Measurements from ENCODE around the gene NREP.

NREP gene

DNA sequence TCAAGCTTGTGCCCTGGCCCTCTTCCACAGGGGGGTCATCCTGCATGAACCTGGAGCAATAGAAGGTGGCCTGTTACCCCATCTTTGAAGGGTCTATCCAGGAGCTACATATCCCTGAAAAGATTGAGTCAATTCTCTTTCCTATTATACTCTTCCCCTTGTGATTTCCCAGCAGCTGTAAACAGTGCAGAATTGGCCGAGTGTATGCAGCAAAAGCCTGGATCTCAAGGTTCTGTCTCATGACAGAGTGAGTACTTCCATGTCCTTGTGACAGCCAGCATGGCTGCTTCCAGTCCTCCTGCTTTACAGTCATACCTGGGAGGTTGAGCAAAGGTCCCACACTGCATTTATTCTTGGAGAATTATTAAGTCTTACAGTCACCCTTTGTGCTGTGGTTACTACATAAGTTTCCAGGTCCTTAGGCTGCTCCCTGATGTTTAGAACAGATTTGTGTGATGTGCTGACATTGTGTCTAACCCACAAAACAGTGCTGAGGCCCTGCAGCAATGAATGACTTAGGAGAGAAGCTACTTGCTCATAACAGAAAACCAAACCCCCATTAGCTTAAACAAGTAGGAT is 67.5 kb downstream of the NREP start:
- no peak for TF ChIP-seq FOXP2 (optimal IDR thresholded peaks at IDR 0.05; ENCODE audit: borderline replicate concordance, extremely low read depth, extremely low read length, insufficient read depth)
- no peak for TF ChIP-seq REST (IDR thresholded peaks at IDR 0.05; ENCODE audit: insufficient read depth in 1 of 2, low read depth in 2 of 2, low read length in 2 of 2)
- no peak for TF ChIP-seq POLR2AphosphoS5 (IDR thresholded peaks at IDR 0.05; ENCODE audit: low read depth, low read length)
- no peak for TF ChIP-seq SIN3A (IDR thresholded peaks at IDR 0.05; ENCODE audit: borderline replicate concordance, insufficient read depth, low read length)
- TF ChIP-seq TAF1 (IDR thresholded peaks at IDR 0.05; ENCODE audit: borderline replicate concordance, insufficient read depth, low read length): no peak

GRCh38 chr5:111685969-111686368 is 71.0 kb downstream of the NREP start:
- TF ChIP-seq SIN3A (IDR thresholded peaks at IDR 0.05; ENCODE audit: borderline replicate concordance, insufficient read depth, low read length) (no peak), POLR2AphosphoS5 (IDR thresholded peaks at IDR 0.05; ENCODE audit: low read depth, low read length) (no peak), TAF1 (IDR thresholded peaks at IDR 0.05; ENCODE audit: borderline replicate concordance, insufficient read depth, low read length) (no peak), FOXP2 (optimal IDR thresholded peaks at IDR 0.05; ENCODE audit: borderline replicate concordance, extremely low read depth, extremely low read length, insufficient read depth) (no peak), REST (IDR thresholded peaks at IDR 0.05; ENCODE audit: insufficient read depth in 1 of 2, low read depth in 2 of 2, low read length in 2 of 2) (no peak)

DNA sequence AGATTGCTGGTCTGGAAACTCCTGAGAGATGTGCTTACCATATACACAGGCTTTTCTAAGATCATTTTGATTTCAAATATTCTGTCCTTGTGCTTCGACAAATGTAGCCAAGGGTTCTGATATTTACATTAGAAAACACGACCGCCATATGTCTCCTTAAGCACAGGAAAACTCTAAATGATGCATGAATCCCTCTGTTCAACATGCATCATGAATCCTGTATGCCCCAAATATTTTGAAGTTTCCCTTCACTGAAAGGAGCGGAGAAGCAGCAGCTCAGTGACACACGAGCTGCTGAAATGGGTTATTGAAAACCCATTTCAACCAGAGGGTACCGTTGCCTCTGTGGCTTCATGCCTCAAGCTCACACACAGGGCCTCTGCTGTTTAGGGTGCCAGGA is 74.4 kb downstream of the NREP start:
- TF ChIP-seq FOXP2 (optimal IDR thresholded peaks at IDR 0.05; ENCODE audit: borderline replicate concordance, extremely low read depth, extremely low read length, insufficient read depth) (no peak), POLR2AphosphoS5 (IDR thresholded peaks at IDR 0.05; ENCODE audit: low read depth, low read length) (no peak), REST (IDR thresholded peaks at IDR 0.05; ENCODE audit: insufficient read depth in 1 of 2, low read depth in 2 of 2, low read length in 2 of 2) (no peak), SIN3A (IDR thresholded peaks at IDR 0.05; ENCODE audit: borderline replicate concordance, insufficient read depth, low read length) (no peak), TAF1 (IDR thresholded peaks at IDR 0.05; ENCODE audit: borderline replicate concordance, insufficient read depth, low read length) (no peak)

- TF ChIP-seq TAF1 (IDR thresholded peaks at IDR 0.05; ENCODE audit: borderline replicate concordance, insufficient read depth, low read length) (no peak), SIN3A (IDR thresholded peaks at IDR 0.05; ENCODE audit: borderline replicate concordance, insufficient read depth, low read length) (no peak), REST (IDR thresholded peaks at IDR 0.05; ENCODE audit: insufficient read depth in 1 of 2, low read depth in 2 of 2, low read length in 2 of 2) (no peak), POLR2AphosphoS5 (IDR thresholded peaks at IDR 0.05; ENCODE audit: low read depth, low read length) (no peak)
Measured at GRCh38 chr5:111682121-111682520, 74.9 kb downstream of the NREP start.

Data from PFSK-1 (cell line).